GM10847 (cell line): ENCODE data around the gene PRC1.
A peak's percentile ranks its signal among the peaks of the same experiment; 100 is the strongest.

Experiments used
- POLR2A ChIP-seq: IDR thresholded peaks from 2 replicates; pipeline ENCODE4 v1.6.1; 2011; ENCODE audit not compliant: insufficient read length; ENCODE audit errors: extremely low read depth

The PRC1 gene, protein sequence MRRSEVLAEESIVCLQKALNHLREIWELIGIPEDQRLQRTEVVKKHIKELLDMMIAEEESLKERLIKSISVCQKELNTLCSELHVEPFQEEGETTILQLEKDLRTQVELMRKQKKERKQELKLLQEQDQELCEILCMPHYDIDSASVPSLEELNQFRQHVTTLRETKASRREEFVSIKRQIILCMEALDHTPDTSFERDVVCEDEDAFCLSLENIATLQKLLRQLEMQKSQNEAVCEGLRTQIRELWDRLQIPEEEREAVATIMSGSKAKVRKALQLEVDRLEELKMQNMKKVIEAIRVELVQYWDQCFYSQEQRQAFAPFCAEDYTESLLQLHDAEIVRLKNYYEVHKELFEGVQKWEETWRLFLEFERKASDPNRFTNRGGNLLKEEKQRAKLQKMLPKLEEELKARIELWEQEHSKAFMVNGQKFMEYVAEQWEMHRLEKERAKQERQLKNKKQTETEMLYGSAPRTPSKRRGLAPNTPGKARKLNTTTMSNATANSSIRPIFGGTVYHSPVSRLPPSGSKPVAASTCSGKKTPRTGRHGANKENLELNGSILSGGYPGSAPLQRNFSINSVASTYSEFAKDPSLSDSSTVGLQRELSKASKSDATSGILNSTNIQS

DNA sequence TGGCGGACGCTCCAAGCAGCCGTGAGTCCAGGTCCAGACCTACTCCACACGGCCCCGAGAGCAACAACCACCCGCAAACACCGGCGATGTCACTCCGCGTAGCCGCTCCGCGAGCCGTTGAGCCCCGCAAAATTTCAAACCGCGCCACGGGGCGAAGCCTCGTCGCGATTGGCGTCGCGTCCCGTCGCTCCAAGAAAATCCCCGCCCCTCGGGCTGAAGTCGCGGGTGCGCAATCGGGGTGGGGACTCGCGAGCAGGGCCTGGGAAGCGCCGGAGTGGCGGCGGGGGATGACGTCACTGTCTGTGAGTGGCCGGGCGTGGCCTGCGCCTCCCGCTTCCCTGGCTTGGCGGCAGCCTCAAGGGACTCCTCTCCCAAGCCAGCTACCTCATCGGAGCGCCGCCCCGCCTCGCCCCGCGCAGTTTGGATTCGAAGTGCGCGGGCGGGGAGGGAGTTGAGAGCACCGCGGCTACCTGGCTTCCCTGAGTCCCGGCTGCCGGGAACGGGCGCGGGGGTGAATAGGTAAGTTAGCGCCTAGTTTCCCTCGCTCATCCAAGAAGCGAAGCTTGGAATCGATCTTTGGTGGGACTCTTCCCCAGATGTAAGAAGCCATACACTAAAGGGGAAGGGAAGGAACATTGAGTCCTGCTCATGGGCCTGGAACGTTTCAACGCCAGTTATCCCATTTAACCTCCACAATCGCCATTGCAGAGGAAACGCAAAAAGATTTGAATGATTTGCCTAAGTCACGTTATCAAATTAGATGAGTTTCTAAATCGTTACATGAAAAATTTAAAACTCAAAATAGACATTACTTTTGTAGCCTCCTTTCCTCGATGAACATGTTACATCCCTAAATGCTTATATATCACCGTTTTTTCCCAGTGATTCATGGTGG lies at the start of gene PRC1:
Gene PRC1 (minus strand): TSS at position 119 of the 895 bp plus-strand sequence. CDS start 118 bp downstream, at position 1.
- peak; percentile 75 for TF ChIP-seq POLR2A

DNA sequence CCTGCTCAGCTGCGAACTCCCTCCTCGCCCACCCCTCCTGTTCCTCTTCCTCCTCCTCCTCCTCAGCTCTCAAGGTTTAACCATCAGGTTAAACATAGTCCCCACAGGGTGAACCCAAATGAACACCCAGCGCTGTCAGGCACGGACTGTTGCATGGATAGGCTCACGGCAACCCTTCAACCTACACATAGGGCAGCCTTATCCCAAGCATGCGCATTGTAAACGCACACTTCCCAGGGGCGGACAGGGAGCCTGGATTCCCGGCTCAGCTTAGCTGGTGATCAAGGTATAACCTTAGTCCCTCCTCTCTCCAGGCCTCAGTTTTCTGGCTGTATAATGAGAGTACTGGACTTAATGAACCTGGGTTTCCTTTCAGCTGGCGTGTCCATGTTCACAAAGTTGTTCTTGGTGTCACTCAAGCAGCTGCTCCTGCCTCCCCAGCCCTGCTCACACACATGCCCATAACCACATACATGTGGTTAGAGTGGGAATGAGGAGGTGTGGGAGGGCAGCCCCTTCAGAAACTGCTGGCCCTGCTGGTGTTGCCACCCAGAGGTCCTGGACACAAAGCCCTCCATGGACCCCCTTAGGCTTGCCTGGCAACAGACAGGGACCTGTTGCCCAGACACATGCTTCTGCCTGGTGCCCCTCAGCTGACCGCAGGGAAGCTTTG lies 49.0 kb upstream of the PRC1 start:
- no peak for TF ChIP-seq POLR2A

DNA sequence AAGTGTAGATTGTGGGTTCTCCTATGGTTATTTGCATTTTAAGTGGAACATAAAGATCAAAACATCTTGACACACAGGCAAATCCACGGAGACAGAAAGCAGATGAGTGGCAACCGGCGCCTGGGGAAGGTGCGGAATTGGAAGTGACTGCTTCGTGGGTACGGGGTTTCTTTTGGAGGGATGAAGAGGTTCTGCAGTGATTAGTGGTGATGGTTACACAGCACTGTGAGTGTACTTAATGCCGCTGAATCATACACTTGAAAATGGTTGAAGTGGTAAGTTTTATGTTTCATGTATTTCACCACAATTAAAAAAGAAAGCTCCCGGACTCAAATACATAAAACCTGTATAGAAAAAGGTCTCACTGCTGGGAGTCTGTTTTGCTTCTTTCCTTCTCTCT lies 46.5 kb upstream of the PRC1 start:
- TF ChIP-seq POLR2A: no peak

DNA sequence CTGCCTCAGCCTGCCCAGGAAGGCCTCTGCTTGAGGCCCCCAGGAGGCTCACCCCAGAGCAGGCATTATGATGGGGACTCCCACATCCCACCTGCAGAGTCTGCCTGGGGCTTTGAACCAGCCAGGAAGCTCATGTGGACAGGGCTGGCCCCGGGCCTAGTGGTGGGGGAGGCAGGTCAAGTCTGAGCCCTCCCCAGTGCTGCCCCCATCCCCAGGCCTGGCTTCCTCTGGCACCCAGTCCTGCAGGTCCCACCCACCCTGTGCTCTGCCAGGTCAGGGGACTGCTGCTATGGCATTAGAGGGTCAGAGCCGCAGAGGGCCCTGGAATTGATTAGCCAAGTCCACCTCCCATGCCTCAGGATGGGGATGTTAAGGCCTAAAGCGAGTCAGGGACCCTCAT lies 45.7 kb upstream of the PRC1 start:
- no peak for TF ChIP-seq POLR2A

DNA sequence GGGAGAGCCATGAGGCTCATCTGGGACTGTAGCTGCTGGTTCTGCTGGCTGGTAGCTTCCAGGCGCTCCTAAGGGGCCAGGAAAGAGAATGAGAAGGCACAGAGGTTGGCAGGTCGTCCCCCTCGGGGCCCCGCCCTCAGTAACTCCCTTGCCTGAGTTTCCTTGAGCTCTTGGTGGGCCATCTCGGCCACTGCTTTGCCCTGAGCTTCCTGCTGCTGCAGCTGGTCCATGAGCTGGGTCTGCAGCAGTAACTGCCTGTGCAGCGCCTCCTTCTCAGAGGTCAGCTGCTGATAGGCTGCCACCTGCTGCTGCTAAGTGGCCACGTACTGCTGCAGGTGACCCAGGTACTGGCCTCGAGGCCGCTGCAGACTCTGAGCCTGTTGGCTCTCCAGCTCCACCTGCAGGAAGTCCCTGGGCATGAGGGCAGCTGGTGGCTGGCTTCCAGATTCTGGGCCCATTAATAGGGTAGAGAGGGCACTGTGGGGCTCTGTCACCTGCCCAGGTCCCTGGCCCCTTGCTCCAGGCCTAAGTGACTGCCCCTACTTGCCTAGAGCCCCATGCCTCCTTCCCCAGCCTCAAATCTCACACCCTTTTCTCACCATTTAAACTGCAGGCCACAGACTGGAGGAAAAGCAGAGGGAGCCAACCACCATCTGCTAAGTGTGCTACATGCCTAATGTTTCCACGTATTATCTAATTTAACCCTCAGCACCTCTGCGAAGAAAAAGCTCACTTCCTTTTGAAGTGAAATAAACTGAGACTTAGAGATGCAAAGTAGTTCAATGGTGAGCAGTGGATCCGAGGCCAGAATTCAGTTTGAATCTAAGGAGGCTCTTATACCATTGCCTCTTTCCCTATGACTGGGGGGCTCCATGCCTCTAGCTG lies 38.8 kb upstream of the PRC1 start:
- no peak for TF ChIP-seq POLR2A

DNA sequence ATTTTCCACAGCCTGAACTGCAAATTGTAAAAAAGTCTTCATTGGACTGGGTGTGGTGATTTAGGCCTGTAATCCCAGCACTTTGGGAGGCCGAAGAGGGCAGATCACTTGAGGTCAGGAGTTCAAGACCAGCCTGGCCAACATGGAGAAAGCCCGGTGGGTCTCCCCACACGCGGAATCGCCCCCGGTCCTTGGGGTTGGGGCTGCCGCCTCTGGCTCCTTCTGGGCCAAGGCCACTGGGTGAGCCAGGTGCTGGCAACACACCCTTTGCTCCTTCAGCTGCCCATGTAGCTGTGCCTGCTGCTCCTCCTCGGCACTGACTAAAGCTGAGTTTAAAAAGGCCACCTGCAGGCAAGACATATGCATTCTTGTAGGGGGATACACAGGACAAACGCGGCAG lies 37.5 kb upstream of the PRC1 start:
- TF ChIP-seq POLR2A: no peak

DNA sequence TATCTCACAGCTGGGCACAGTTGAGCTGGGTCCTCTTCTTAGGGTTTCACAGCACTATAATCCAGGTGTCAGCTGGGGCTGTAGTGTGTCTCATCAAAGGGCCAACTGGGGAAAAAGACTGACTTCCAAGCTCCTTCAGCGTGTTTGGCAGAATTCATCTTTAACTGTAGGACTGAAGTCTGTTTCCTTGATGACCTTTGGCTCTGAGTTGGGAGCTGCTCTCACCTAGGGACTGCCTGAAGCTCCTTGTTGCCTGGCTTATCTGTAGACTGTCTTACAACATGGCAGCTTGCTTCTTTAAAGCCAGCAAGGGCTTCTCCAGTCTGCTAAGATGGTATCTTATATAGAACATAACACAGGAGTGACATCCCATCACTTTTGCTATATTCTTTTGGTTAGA lies 33.3 kb upstream of the PRC1 start:
- no peak for TF ChIP-seq POLR2A

DNA sequence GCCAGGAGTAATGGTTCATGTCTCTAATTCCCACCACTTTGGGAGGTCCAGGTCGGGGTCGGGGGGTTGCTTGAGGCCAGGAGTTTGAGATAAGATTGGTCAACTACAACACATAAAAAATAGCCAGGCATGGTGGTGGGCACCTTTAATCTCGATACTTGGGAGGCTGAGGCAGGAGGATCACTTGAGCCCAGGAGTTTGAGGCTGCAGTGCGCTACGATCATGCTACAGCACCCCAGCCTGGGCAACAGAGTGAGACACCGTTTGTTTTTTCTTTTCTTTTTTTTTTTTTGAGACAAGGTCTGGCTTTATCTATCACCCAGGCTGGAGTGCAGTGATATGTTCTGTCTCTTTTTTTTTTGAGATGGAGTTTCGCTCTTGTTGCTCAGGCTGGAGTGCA lies 29.4 kb upstream of the PRC1 start:
- no peak for TF ChIP-seq POLR2A

DNA sequence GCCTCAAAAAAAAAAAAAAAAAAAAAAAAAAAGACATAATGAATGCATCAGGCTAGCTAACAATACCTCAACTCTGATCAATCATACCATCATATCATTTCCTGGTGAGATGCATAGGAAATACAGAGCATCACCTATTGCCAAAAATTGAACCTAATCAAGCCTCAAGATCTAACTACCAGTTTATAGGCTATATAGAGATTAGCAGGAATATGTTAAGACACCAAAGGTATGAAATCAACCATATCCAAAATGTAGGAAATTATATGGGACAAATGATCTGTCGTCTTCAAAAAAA lies 28.4 kb upstream of the PRC1 start:
- no peak for TF ChIP-seq POLR2A

DNA sequence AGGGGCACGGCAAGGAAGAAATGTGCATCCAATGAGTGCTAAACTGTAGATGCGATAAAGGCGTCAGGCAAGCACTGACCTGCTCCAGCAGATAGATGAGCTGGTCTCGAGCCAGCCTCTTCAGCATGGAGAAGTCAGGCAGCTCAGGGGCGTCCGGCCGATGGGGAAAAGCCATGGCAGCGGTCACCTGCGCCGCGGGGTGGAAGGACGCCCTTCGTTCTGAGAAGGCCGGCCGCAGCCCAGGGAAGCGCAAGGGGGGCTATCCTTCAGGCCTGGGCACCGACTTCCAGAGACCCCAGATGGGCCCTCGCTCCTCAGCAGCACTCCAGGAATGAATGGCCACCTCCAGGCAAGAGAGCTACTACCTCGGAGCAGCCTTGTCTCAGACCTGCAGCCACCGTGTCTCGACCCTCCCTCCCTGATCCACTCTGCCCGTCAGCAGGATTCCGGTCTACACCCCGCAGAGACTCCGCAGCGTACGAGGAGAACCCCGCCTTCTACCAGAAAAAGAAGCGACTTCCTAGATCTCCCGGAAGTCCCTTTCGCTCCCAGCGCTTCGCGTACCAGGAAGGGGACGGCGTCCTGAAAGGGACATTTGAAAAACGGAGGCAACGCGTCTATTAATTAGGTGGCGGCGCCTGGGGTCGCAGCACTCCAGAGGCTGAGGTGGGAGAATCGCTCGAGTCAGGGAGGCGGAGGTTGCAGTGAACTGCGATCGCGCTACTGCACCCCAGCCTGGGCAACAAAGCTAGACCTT lies 27.9 kb upstream of the PRC1 start, which contains the start of gene VPS33B:
Gene VPS33B (minus strand): TSS at position 520 of the 757 bp plus-strand sequence. CDS start 345 bp downstream, at position 175.
- peak; percentile 55 for TF ChIP-seq POLR2A

DNA sequence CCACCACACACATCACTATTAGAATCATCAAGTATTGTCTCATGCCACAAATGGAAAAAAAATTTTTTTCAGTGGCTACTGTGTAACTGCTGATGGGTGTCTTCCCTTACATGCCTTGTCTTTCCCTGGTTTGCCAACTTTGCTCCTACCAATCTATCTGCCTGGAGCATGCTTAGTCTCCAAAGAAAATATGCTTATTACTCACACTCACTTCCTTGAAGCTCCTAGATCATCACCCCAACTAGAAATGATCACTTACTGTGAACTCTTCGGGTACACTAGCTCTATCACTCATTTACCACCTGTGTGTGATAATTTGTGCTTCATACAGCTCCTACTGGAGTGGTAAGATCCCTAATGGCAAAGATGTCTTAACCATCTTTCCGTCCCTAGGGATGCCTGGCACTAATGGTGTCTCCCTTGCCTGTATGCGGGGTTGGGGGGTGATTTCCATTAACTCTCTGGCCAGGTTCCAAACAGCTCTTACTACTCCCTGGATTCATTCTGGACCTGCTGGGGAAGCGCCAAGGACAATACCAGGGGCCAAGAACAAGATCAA lies 27.3 kb upstream of the PRC1 start:
- no peak for TF ChIP-seq POLR2A

DNA sequence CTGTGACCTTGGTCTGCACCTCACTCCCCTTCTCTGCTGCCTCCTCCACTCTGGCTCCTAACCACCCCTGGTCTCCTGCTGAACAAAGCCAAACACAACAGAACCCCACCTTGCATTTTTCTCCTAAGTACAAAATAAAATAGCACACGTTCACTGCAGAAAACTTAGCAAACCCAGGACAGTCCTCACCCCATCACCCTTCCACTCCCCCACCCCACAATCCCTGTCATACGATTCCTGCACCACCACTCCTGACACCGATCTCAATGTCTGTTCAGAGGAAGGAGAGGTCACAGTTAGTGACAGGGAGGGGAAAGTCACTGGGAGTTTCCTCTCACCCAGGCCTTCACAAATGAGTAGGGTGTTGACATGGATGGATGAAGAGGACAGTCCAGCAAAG lies 23.8 kb upstream of the PRC1 start:
- no peak for TF ChIP-seq POLR2A

DNA sequence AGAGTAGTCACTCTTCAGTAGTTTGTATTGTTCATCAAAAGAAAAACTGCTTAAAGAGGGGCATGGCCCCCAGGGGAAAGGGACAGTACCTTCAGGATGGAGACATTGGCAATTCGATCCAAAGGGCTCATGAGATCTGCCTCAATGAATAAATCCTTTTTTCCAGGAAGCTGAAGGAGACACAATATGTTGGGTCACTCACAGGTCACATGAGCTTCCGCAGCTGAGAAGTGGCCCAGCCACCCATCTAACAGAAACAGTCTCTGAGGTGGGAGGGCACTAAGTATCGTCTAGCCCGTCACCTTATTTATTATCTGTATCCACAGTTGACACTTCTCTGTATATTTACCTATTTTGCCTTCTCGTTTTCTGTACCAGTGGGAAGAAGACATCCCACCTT lies 23.4 kb upstream of the PRC1 start:
- TF ChIP-seq POLR2A: no peak
